Neural progenitor cell (in vitro differentiated cells): ENCODE measurements around the gene TCF7. TPM values are rescaled to one million over a fixed set of nuclear protein-coding genes. Genes with fewer than 3 reads are reported as not detected.
A peak's percentile ranks its signal among the peaks of the same experiment; 100 is the strongest.

ENCODE experiments used
- DNase-seq: peaks from one replicate; pipeline ENCODE4 v3.0.0-alpha.2; 2016; ENCODE audit warnings: low spot score
- H2AFZ ChIP-seq: fragments of 200-600 bp; sonication (generic); replicated peaks from 2 replicates; pipeline ENCODE4 v1.6.1; 2016; ENCODE audit warnings: antibody characterized with exemption
- H3F3A ChIP-seq: fragments of 200-600 bp; sonication (generic); 2 replicates; pipeline ENCODE4 v1.6.1; 2016; ENCODE audit warnings: antibody characterized with exemption, low read depth
- H3K27ac ChIP-seq: fragments of 200-600 bp; sonication (generic); 2 replicates; pipeline ENCODE4 v1.5.1; 2016; ENCODE audit warnings: mild to moderate bottlenecking
- H3K27me3 ChIP-seq: fragments of 200-600 bp; sonication (generic); 2 replicates; pipeline ENCODE4 v1.6.1; 2016; ENCODE audit warnings: mild to moderate bottlenecking, moderate library complexity
- H3K36me3 ChIP-seq: fragments of 200-600 bp; sonication (generic); 2 replicates; pipeline ENCODE4 v1.5.1; 2016
- H3K4me1 ChIP-seq: fragments of 200-600 bp; sonication (generic); 2 replicates; pipeline ENCODE4 v1.6.1; 2016; ENCODE audit warnings: mixed run types
- H3K4me2 ChIP-seq: fragments of 200-600 bp; sonication (generic); 2 replicates; pipeline ENCODE4 v1.6.1; 2016
- H3K4me3 ChIP-seq: fragments of 200-600 bp; sonication (generic); 2 replicates; pipeline ENCODE4 v1.5.1; 2016
- H3K79me2 ChIP-seq: fragments of 200-600 bp; sonication (generic); 2 replicates; pipeline ENCODE4 v1.6.1; 2016; ENCODE audit warnings: low read depth
- H3K9ac ChIP-seq: fragments of 200-600 bp; sonication (generic); 2 replicates; pipeline ENCODE4 v1.6.1; 2016
- H3K9me3 ChIP-seq: fragments of 200-600 bp; sonication (generic); 2 replicates; pipeline ENCODE4 v1.5.1; 2016; ENCODE audit warnings: low read depth
- H4K20me1 ChIP-seq: fragments of 200-600 bp; sonication (generic); 2 replicates; pipeline ENCODE4 v1.6.1; 2016; ENCODE audit warnings: low read depth
- H3K27ac Mint-ChIP-seq: 3 replicates; pipeline ENCODE4 v1.8.0; 2021; ENCODE audit warnings: mixed read lengths
- H3K27me3 Mint-ChIP-seq: 2 replicates; pipeline ENCODE4 v1.8.0; 2022; ENCODE audit warnings: low read depth, mild to moderate bottlenecking, inconsistent platforms, moderate library complexity, mixed read lengths; ENCODE audit not compliant: insufficient read depth
- H3K36me3 Mint-ChIP-seq: 3 replicates; pipeline ENCODE4 v1.8.0; 2021; ENCODE audit warnings: mixed read lengths
- H3K4me1 Mint-ChIP-seq: 3 replicates; pipeline ENCODE4 v1.8.0; 2021; ENCODE audit warnings: mixed read lengths
- H3K4me3 Mint-ChIP-seq: 3 replicates; pipeline ENCODE4 v1.8.0; 2021; ENCODE audit warnings: mild to moderate bottlenecking, moderate library complexity, mixed read lengths
- H3K9me3 Mint-ChIP-seq: 3 replicates; pipeline ENCODE4 v1.8.0; 2020; ENCODE audit warnings: mixed read lengths
- CTCF ChIP-seq: fragments of 200-600 bp; sonication (generic); IDR thresholded peaks from 2 replicates; pipeline ENCODE4 v1.5.1; 2017; ENCODE audit warnings: antibody characterized with exemption, mild to moderate bottlenecking
- EZH2 ChIP-seq: fragments of 200-600 bp; sonication (generic); IDR thresholded peaks from 2 replicates; pipeline ENCODE4 v1.6.1; 2017; ENCODE audit warnings: antibody characterized with exemption, mild to moderate bottlenecking, moderate library complexity
- EZH2phosphoT487 ChIP-seq: fragments of 200-600 bp; sonication (generic); IDR thresholded peaks from 2 replicates; pipeline ENCODE4 v1.6.1; 2017; ENCODE audit warnings: antibody characterized with exemption
- total RNA-seq: library from RNA; depleted of rRNA; stranded (reverse); fragments of >200 nt; gene quantifications from 2 replicates; pipeline ENCODE4 v1.2.3, GENCODE V29; 2015; ENCODE audit warnings: low replicate concordance

TCF7 gene
- total RNA-seq, 1 donor from 2014 or later = 0.73 TPM

- no peak overlapping the region for H2AFZ ChIP-seq
- no peak overlapping the region for H3K4me3 ChIP-seq
- TF ChIP-seq EZH2 (no peak), EZH2phosphoT487 (no peak), CTCF (peak; percentile 83)
- no peaks in the 10 kb centered on the region for H4K20me1 ChIP-seq
- H3K27me3 ChIP-seq = no peaks in the 10 kb centered on the region
- H3K27ac ChIP-seq = no peak overlapping the region
- Mint-ChIP-seq H3K4me1 (peaks cover 3% of the 10 kb centered on the region), H3K27me3 (peaks cover 2% of the 10 kb centered on the region), H3K27ac (no peak overlapping the region), H3K36me3 (no peaks in the 10 kb centered on the region), H3K9me3 (no peaks in the 10 kb centered on the region), H3K4me3 (peak overlapping the region; percentile 46)
- H3K9ac ChIP-seq = no peak overlapping the region
- H3F3A ChIP-seq = no peaks in the 10 kb centered on the region
- no peaks in the 10 kb centered on the region for H3K9me3 ChIP-seq
- no peak overlapping the region for H3K4me2 ChIP-seq
- H3K79me2 ChIP-seq = no peaks in the 10 kb centered on the region
- H3K4me1 ChIP-seq = no peaks in the 10 kb centered on the region
- H3K36me3 ChIP-seq = no peaks in the 10 kb centered on the region
- peak; percentile 85 for DNase-seq
Observed at GRCh38 chr5:134184155-134185135, 70.0 kb downstream of the TCF7 start.

- Histone ChIP-seq H3K4me3 (no peak overlapping the region), H2AFZ (no peak overlapping the region), H3K9me3 (no peaks in the 10 kb centered on the region), H3F3A (no peaks in the 10 kb centered on the region), H4K20me1 (peaks cover 3% of the 10 kb centered on the region), H3K27me3 (no peaks in the 10 kb centered on the region), H3K4me2 (no peak overlapping the region), H3K36me3 (no peaks in the 10 kb centered on the region), H3K27ac (no peak overlapping the region), H3K79me2 (no peaks in the 10 kb centered on the region), H3K4me1 (no peaks in the 10 kb centered on the region), H3K9ac (no peak overlapping the region)
- H3K27ac Mint-ChIP-seq = no peak overlapping the region
- no peaks in the 10 kb centered on the region for H3K9me3 Mint-ChIP-seq
- H3K4me1 Mint-ChIP-seq = peaks cover 3% of the 10 kb centered on the region
- H3K4me3 Mint-ChIP-seq = no peak overlapping the region
- TF ChIP-seq CTCF (no peak), EZH2 (no peak), EZH2phosphoT487 (no peak)
- DNase-seq = no peak
- no peaks in the 10 kb centered on the region for H3K27me3 Mint-ChIP-seq
- H3K36me3 Mint-ChIP-seq = no peaks in the 10 kb centered on the region
Observed at GRCh38 chr5:134188092-134188491, 73.6 kb downstream of the TCF7 start.

- Histone ChIP-seq H3K4me2 (no peak overlapping the region), H3K4me1 (no peaks in the 10 kb centered on the region), H3K27ac (no peak overlapping the region), H3F3A (peaks cover 7% of the 10 kb centered on the region), H3K27me3 (no peaks in the 10 kb centered on the region), H3K9me3 (no peaks in the 10 kb centered on the region), H2AFZ (no peak overlapping the region), H3K36me3 (no peaks in the 10 kb centered on the region), H4K20me1 (peaks cover 3% of the 10 kb centered on the region), H3K9ac (no peak overlapping the region), H3K4me3 (no peak overlapping the region), H3K79me2 (no peaks in the 10 kb centered on the region)
- Mint-ChIP-seq H3K9me3 (no peaks in the 10 kb centered on the region), H3K27ac (no peak overlapping the region), H3K4me3 (no peak overlapping the region), H3K27me3 (no peaks in the 10 kb centered on the region), H3K36me3 (no peaks in the 10 kb centered on the region), H3K4me1 (peaks cover 3% of the 10 kb centered on the region)
- DNase-seq = no peak
- TF ChIP-seq EZH2 (no peak), CTCF (no peak), EZH2phosphoT487 (no peak)
Observed at GRCh38 chr5:134189031-134189430, 74.5 kb downstream of the TCF7 start.
